Liver (tissue), 9 donors: ENCODE data around the gene GPR39. TPM values are rescaled to one million over a fixed set of nuclear protein-coding genes. Genes with fewer than 3 reads are reported as not detected.

ENCODE experiments used
- DNase-seq: peaks from one replicate; pipeline ENCODE4 v3.0.0-alpha.2; 2017; ENCODE audit warnings: low spot score
- H3K27ac ChIP-seq, 2 donors: one replicate each; pipeline ENCODE4 v1.7.0; 2013; ENCODE audit warnings: inconsistent platforms in 2 of 2, low read length in 2 of 2, control low read depth in 1 of 2, low read depth in 1 of 2, mild to moderate bottlenecking in 1 of 2
- H3K27me3 ChIP-seq, 4 donors: one replicate each; pipeline versions ENCODE4 v1.6.1 to v1.7.0; 2013; ENCODE audit warnings: low read length in 3 of 4, inconsistent platforms in 1 of 4, mild to moderate bottlenecking in 1 of 4, moderate library complexity in 1 of 4; ENCODE audit not compliant: control insufficient read depth in 4 of 4, insufficient read depth in 4 of 4
- H3K36me3 ChIP-seq, 4 donors: one replicate each; pipeline versions ENCODE4 v1.6.1 to v1.7.0; 2013; ENCODE audit warnings: low read length in 3 of 4, mild to moderate bottlenecking in 3 of 4, low read depth in 1 of 4, moderate library complexity in 1 of 4; ENCODE audit not compliant: control insufficient read depth in 4 of 4, insufficient read depth in 3 of 4
- H3K4me1 ChIP-seq, 4 donors: one replicate each; pipeline versions ENCODE4 v1.6.1 to v1.7.0; 2013; ENCODE audit warnings: low read length in 3 of 4, mild to moderate bottlenecking in 3 of 4, moderate library complexity in 1 of 4; ENCODE audit not compliant: control insufficient read depth in 4 of 4, insufficient read depth in 4 of 4
- H3K4me3 ChIP-seq, 3 donors: one replicate each; pipeline versions ENCODE4 v1.6.1 to v1.7.0; 2013; ENCODE audit warnings: low read length in 3 of 3, control low read depth in 1 of 3, low read depth in 1 of 3, mild to moderate bottlenecking in 1 of 3
- H3K9ac ChIP-seq, 2 donors: one replicate each; pipeline ENCODE4 v1.7.0; 2013; ENCODE audit warnings: low read length in 2 of 2, mild to moderate bottlenecking in 2 of 2, moderate library complexity in 2 of 2, control low read depth in 1 of 2, low read depth in 1 of 2
- H3K9me3 ChIP-seq, 4 donors: one replicate each; pipeline versions ENCODE4 v1.6.1 to v1.7.0; 2013; ENCODE audit warnings: low read length in 3 of 4; ENCODE audit not compliant: control insufficient read depth in 4 of 4
- EGR1 ChIP-seq, 2 donors: IDR thresholded peaks; 2 replicates each; pipeline ENCODE4 v1.6.1; 2016 to 2018; ENCODE audit warnings: antibody characterized with exemption in 2 of 2, low read depth in 2 of 2
- FOXA1 ChIP-seq: IDR thresholded peaks from 2 replicates; pipeline ENCODE4 v1.6.1; 2016; ENCODE audit warnings: antibody characterized with exemption
- FOXA2 ChIP-seq: IDR thresholded peaks from 2 replicates; pipeline ENCODE4 v1.6.1; 2016; ENCODE audit warnings: antibody characterized with exemption
- GABPA ChIP-seq, 2 donors: IDR thresholded peaks in 1 of 2; conservative IDR thresholded peaks in 1 of 2; 2 replicates each; pipeline ENCODE4 v1.6.1; 2016; ENCODE audit warnings: antibody characterized with exemption in 2 of 2, mild to moderate bottlenecking in 1 of 2, moderate library complexity in 1 of 2
- HNF4A ChIP-seq, 2 donors: conservative IDR thresholded peaks; 2 replicates each; pipeline ENCODE4 v1.6.1; 2016; ENCODE audit warnings: antibody characterized with exemption in 2 of 2, mild to moderate bottlenecking in 2 of 2
- HNF4G ChIP-seq: IDR thresholded peaks from 2 replicates; pipeline ENCODE4 v1.6.1; 2016; ENCODE audit warnings: antibody characterized with exemption
- JUND ChIP-seq, 2 donors: IDR thresholded peaks; 2 replicates each; pipeline ENCODE4 v1.6.1; 2016; ENCODE audit warnings: antibody characterized with exemption in 2 of 2
- NR2F2 ChIP-seq: IDR thresholded peaks from 2 replicates; pipeline ENCODE4 v1.6.1; 2016; ENCODE audit warnings: antibody characterized with exemption
- RXRA ChIP-seq, 2 donors: IDR thresholded peaks; 2 replicates each; pipeline ENCODE4 v1.6.1; 2017 to 2018; ENCODE audit warnings: antibody characterized with exemption in 2 of 2, mild to moderate bottlenecking in 1 of 2
- TAF1 ChIP-seq: conservative IDR thresholded peaks from 2 replicates; pipeline ENCODE4 v1.6.1; 2016; ENCODE audit warnings: antibody characterized with exemption, mild to moderate bottlenecking
- YY1 ChIP-seq: IDR thresholded peaks from 2 replicates; pipeline ENCODE4 v1.6.1; 2016; ENCODE audit warnings: antibody characterized with exemption, mild to moderate bottlenecking
- WGBS: extraction: QIAGEN DNeasy Blood & Tissue Kit; methylation state at CpG from one replicate; pipeline ENCODE4 v1.1.7; 2013; 5-methylcytosine and 5-hydroxymethylcytosine counted together
- polyA plus RNA-seq, 2 donors: library from polyadenylated mRNA; stranded (reverse) in 1 of 2; unstranded in 1 of 2; fragments of 200-250 nt in 1 of 2; fragments of >200 nt in 1 of 2; fragmentation: Nextera tagmentation in 1 of 2; extraction: Ambion mirVana in 1 of 2; gene quantifications; one replicate each; pipeline versions ENCODE4 v1.2.1 to v1.2.3, GENCODE V29; 2013 to 2015
- total RNA-seq, 2 donors: library from RNA; depleted of rRNA; stranded (reverse); fragments of >200 nt; gene quantifications; one replicate each; pipeline ENCODE4 v1.2.3, GENCODE V29; 2014
- TF ChIP-seq, protein P1 (sequence below): IDR thresholded peaks from 2 replicates; pipeline ENCODE4 v1.6.1; 2016; ENCODE audit warnings: antibody characterized with exemption
- TF ChIP-seq, protein P2 (sequence below): IDR thresholded peaks from 2 replicates; pipeline ENCODE4 v1.6.1; 2016; ENCODE audit warnings: antibody characterized with exemption, mild to moderate bottlenecking
- TF ChIP-seq, protein P3 (sequence below): IDR thresholded peaks from 2 replicates; pipeline ENCODE4 v1.6.1; 2016; ENCODE audit warnings: antibody characterized with exemption
- TF ChIP-seq, protein P4 (sequence below): fragments of 150-350 bp; IDR thresholded peaks from 2 replicates; pipeline ENCODE4 v1.5.1; 2017; ENCODE audit warnings: improper control_type of control experiment, low read depth, low read length; ENCODE audit not compliant: missing input control
- TF ChIP-seq, protein P5 (sequence below): IDR thresholded peaks from 2 replicates; pipeline ENCODE4 v1.6.1; 2016; ENCODE audit warnings: antibody characterized with exemption
- donor health status: healthy.
- donor health status: healthy.
- donor health status: healthy.
- donor health status: healthy.
- donor health status: healthy.

The GPR39 gene
- total and polyA plus RNA-seq, 4 donors = 2.2 to 13.0 (median 2.8) TPM

DNA sequence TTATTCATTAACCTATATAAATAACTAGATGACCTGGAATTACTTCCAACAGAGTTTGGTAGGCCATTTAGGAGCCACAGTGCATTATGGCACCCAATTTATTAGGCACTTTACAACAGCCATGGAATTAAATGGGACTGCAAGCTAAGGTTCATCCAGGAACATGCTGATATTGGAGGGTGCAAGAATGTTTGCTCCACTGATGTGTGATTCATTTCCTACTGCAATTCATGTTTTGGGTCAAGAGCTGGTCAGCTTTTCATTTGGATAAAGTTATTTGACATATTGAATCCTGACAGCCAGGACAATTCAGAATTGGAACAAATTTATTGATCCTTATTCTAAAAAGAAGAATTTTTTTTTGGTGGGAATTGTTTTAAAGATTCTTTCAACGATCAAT is 265.2 kb downstream of the GPR39 start:
- Histone ChIP-seq H3K27ac (no peak overlapping the region), H3K4me1 (no peaks in the 10 kb centered on the region), H3K4me3 (no peak overlapping the region), H3K9me3 (no peaks in the 10 kb centered on the region), H3K9ac (no peak overlapping the region), H3K27me3 (no peaks in the 10 kb centered on the region), H3K36me3 (no peaks in the 10 kb centered on the region)
- DNase-seq = no peak
- WGBS = 97% methylated on average over 1 of the region's 1 CpG
- no peak for TF ChIP-seq GABPA (IDR thresholded peaks at IDR 0.05 in 1 of 2, conservative IDR thresholded peaks at IDR 0.05 in 1 of 2)
- no peak for TF ChIP-seq RXRA (IDR thresholded peaks at IDR 0.05)
- TF ChIP-seq EGR1 (IDR thresholded peaks at IDR 0.05; ENCODE audit: low read depth in 2 of 2) = no peak
- TF ChIP-seq HNF4A (conservative IDR thresholded peaks at IDR 0.05) = no peak
- TF ChIP-seq NR2F2 = no peak
- TF ChIP-seq, protein P1, sequence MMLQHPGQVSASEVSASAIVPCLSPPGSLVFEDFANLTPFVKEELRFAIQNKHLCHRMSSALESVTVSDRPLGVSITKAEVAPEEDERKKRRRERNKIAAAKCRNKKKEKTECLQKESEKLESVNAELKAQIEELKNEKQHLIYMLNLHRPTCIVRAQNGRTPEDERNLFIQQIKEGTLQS = no peak
- TF ChIP-seq FOXA2 = no peak
- TF ChIP-seq FOXA1 = no peak
- no peak for TF ChIP-seq HNF4G
- no peak for TF ChIP-seq JUND (IDR thresholded peaks at IDR 0.05)
- no peak for TF ChIP-seq YY1
- TF ChIP-seq, protein P2, sequence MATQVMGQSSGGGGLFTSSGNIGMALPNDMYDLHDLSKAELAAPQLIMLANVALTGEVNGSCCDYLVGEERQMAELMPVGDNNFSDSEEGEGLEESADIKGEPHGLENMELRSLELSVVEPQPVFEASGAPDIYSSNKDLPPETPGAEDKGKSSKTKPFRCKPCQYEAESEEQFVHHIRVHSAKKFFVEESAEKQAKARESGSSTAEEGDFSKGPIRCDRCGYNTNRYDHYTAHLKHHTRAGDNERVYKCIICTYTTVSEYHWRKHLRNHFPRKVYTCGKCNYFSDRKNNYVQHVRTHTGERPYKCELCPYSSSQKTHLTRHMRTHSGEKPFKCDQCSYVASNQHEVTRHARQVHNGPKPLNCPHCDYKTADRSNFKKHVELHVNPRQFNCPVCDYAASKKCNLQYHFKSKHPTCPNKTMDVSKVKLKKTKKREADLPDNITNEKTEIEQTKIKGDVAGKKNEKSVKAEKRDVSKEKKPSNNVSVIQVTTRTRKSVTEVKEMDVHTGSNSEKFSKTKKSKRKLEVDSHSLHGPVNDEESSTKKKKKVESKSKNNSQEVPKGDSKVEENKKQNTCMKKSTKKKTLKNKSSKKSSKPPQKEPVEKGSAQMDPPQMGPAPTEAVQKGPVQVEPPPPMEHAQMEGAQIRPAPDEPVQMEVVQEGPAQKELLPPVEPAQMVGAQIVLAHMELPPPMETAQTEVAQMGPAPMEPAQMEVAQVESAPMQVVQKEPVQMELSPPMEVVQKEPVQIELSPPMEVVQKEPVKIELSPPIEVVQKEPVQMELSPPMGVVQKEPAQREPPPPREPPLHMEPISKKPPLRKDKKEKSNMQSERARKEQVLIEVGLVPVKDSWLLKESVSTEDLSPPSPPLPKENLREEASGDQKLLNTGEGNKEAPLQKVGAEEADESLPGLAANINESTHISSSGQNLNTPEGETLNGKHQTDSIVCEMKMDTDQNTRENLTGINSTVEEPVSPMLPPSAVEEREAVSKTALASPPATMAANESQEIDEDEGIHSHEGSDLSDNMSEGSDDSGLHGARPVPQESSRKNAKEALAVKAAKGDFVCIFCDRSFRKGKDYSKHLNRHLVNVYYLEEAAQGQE = no peak
- TF ChIP-seq TAF1 = no peak
- TF ChIP-seq, protein P3, sequence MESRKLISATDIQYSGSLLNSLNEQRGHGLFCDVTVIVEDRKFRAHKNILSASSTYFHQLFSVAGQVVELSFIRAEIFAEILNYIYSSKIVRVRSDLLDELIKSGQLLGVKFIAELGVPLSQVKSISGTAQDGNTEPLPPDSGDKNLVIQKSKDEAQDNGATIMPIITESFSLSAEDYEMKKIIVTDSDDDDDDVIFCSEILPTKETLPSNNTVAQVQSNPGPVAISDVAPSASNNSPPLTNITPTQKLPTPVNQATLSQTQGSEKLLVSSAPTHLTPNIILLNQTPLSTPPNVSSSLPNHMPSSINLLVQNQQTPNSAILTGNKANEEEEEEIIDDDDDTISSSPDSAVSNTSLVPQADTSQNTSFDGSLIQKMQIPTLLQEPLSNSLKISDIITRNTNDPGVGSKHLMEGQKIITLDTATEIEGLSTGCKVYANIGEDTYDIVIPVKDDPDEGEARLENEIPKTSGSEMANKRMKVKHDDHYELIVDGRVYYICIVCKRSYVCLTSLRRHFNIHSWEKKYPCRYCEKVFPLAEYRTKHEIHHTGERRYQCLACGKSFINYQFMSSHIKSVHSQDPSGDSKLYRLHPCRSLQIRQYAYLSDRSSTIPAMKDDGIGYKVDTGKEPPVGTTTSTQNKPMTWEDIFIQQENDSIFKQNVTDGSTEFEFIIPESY = no peak
- TF ChIP-seq, protein P4, sequence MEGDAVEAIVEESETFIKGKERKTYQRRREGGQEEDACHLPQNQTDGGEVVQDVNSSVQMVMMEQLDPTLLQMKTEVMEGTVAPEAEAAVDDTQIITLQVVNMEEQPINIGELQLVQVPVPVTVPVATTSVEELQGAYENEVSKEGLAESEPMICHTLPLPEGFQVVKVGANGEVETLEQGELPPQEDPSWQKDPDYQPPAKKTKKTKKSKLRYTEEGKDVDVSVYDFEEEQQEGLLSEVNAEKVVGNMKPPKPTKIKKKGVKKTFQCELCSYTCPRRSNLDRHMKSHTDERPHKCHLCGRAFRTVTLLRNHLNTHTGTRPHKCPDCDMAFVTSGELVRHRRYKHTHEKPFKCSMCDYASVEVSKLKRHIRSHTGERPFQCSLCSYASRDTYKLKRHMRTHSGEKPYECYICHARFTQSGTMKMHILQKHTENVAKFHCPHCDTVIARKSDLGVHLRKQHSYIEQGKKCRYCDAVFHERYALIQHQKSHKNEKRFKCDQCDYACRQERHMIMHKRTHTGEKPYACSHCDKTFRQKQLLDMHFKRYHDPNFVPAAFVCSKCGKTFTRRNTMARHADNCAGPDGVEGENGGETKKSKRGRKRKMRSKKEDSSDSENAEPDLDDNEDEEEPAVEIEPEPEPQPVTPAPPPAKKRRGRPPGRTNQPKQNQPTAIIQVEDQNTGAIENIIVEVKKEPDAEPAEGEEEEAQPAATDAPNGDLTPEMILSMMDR = no peak
- TF ChIP-seq, protein P5, sequence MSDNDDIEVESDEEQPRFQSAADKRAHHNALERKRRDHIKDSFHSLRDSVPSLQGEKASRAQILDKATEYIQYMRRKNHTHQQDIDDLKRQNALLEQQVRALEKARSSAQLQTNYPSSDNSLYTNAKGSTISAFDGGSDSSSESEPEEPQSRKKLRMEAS = no peak
